GM11168 (cell line): ENCODE results near the gene CARD18.
"Not testable (repeated sequence)": the region's sequence is repeated elsewhere in the genome, so short reads cannot be mapped to it uniquely, and the experiment has no call there.

ENCODE experiments used
- in situ Hi-C: fragments of 300-500 bp; cut with MboI; formaldehyde crosslinking; loops from one replicate; pipeline ENCODE4 v1.12.0; 2022; ENCODE audit warnings: low sequenced_read_pairs; ENCODE audit not compliant: unreplicated experiment

CARD18 gene

DNA sequence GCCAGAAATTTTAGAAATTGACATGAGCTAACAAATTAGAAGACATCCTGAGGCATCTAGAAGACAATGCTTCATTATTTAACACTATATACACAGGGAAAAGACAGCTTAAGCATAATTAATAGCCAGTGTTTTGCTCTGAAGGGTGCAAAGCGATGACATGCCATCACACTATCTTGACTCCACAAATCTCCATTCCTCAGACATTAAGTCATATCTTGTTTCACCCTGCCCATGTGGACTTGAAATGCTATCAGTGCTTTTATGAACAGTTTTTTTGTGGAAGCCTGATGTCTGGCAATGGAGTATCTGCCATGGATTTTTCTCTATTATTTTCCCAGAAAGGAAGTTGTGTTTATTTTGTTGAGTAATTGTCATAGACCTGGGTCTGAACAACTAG is 2.3 kb downstream of the CARD18 start:
- in situ Hi-C loops: no loop called here

DNA sequence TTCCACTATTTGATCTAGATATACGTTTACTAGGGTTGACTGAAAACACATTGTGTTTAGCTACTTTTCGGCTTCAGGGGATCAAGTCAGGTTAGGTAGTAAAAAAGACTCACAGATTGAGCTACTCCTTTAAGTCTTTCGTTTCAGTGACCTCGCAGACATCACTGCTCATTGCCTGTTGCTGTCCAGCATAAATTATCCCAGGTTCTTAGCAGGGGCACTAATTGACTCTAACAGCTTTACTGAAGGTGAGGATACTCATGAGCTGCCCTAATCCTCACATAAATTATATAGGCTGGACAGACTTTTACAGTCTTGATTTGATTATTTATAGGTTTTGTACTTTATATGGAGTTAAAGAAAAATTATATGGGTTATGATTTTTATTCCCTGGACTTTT is 3.7 kb downstream of the CARD18 start:
- in situ Hi-C loops: no loop called here

DNA sequence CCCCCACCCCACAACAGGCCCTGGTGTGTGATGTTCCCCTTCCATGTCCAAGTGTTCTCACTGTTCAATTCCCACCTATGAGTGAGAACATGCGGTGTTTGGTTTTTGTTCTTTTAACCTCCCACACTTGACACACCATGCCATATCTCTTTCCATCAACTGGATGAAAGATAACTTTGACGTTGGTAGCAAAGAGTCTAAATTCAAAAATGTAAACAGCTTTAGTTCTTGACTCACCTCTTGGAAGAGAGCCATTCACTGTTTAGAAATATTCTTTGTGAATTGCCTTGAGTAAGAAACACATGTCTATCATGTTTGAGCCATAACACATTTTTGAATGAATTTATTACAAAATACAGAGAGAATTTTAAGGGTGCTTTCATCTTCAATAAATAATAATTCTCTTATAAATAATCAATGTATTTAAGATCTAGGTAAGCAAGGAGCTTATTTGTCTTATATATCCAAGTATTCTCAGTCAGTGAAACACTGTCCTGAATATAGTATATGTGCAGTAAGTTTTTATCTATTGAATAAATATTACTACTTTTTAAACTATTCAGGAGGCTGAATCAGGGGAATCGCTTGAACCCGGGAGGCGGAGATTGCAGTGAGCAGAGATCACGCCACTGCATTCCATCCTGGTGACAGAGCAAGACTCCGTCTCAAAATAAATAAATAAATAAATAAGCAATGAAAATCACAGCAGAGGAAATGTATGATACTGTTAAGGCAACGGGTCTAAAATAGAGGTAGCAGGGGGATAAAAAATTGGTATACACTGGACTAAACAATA is 6.7 kb downstream of the CARD18 start:
- in situ Hi-C loops: no loop called here

- in situ Hi-C loops: no loop called here
Observed at GRCh38 chr11:105130189-105130813, 9.3 kb downstream of the CARD18 start.

GRCh38 chr11:105124756-105125155 is 14.8 kb downstream of the CARD18 start:
- in situ Hi-C loops: no loop called here

DNA sequence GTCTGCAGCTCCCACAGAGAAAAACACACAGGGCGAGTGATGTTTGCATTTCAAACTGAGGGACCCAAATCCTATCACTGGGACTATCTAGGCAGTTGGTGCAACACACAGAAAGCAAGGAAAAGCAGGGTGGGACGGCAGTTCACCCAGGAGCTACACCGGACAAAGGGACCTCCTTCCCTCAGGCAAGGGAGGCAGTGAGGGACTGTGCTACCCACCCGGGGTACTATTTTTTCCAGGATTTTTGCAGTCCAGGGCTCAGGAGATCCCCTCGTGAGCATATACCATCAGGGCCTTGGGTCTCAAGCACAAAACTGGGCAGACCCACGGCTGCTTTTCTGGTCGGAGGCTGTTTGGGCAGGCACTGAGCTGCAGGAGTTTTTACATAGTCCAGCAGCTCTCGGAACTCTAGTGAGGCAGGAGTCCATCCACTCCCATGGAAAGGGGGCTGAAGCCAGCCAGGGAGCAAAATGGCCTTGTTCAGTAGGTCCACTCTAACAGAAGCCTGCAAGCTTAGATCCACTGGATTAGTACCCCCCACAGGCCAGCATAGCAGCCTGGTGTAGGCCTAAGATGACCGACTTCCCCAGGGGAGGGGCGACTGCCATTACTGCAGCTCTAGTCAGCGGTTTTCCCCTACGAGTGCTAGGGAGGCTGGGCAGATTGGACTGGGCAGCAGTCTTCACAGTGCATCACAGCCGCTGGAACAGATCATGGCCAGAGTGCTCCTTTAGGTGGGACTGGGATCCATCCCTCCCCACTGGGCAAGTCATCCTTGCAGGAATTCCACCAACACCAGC is 28.2 kb downstream of the CARD18 start:
- in situ Hi-C loops: no loop called here

DNA sequence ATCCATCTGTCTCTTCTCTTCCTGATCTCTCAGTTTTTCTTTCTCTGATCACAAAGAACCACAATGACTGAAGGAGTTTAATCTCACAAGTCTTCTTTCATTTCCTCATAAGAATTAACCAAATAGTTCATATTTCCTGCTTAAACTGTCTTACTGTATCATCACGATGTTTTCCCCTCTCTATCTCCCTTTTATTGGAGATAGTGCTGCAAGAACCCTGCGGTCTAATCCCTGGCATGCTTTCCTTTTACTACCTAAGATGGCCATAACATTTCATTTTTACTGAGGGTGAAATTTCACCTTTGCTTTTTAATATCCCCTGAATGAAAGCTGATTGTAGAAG is 28.9 kb downstream of the CARD18 start:
- in situ Hi-C loops: no loop called here

- in situ Hi-C loops: no loop called here
Observed at GRCh38 chr11:105109855-105110687, 29.5 kb downstream of the CARD18 start.

- in situ Hi-C loops: no loop called here
Observed at GRCh38 chr11:105109321-105109720, 30.2 kb downstream of the CARD18 start.

GRCh38 chr11:105108247-105108646 is 31.3 kb downstream of the CARD18 start:
- in situ Hi-C loops: no loop called here

DNA sequence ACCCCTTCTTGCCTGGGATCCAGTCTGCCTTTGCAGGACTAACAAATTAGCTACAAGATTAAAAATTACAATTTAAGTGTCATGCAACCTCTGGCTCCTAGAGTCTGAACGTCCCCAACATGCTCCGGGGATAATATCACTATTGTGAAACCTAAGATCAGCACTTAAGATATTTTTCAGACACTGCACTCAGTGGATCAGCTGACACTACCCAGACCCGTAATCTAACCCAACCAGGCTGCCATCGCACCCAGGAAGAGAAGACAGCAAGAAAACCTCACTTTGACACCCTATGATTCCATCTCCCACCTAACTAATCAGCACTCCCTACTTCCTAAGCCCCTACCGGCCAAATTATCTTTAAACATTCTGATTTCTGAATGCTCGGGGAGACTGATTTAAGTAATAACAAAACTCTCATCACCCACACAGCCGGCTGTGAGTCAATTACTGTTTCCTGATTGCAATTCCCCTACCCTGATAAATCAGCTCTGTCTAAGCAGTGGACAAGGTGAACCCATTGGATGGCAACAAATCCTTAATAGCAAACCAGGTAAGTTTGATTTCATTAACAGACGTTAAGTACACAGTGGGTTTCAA is 32.2 kb downstream of the CARD18 start:
- in situ Hi-C loops: not testable (repeated sequence)

- in situ Hi-C loops: no loop called here
Observed at GRCh38 chr11:105106140-105106539, 33.4 kb downstream of the CARD18 start.

- in situ Hi-C loops: no loop called here
Observed at GRCh38 chr11:105104292-105104691, 35.3 kb downstream of the CARD18 start.

- in situ Hi-C loops: no loop called here
Observed at GRCh38 chr11:105103336-105103735, 36.2 kb downstream of the CARD18 start.

GRCh38 chr11:105102079-105102581 is 37.4 kb downstream of the CARD18 start:
- in situ Hi-C loops: not testable (repeated sequence)

GRCh38 chr11:105100981-105101630 is 38.5 kb downstream of the CARD18 start:
- in situ Hi-C loops: no loop called here

DNA sequence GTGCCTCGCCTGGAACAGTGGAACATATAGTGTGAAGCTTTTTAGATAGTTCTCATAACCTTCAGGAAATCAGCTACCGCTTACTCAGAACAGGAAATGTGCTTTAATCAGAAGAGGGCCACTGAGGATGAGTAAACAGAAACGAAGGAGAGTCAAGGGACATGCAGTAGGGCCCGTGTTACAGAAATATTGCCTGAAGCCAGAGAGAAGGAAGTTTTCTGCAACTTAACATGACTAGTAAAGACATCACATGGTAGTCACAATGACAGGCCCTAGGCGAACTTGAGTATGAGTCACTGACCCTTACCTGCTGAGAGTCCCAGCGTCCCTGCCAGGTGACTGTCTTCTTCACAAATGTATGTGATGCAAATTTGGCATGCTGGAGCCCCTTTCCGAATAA is 39.4 kb downstream of the CARD18 start:
- in situ Hi-C loops: no loop called here

- in situ Hi-C loops: not testable (repeated sequence)
Observed at GRCh38 chr11:105099594-105099993, 40.0 kb downstream of the CARD18 start.
